Transverse colon (tissue), 4 donors: ENCODE data around the gene ALB. TPM values are rescaled to one million over a fixed set of nuclear protein-coding genes. Genes with fewer than 3 reads are reported as not detected.

Experiments
- DNase-seq: peaks from one replicate; pipeline ENCODE4 v3.0.0-alpha.2; 2019
- H3K27ac ChIP-seq, 4 donors: fragments of 200-600 bp; sonication (generic); 2 replicates each; pipeline ENCODE4 v1.5.1; 2016 to 2018; ENCODE audit warnings: inconsistent platforms in 4 of 4
- H3K27me3 ChIP-seq: fragments of 200-600 bp; sonication (generic); 2 replicates; pipeline ENCODE4 v1.5.1; 2017; ENCODE audit warnings: inconsistent platforms
- H3K36me3 ChIP-seq, 4 donors: fragments of 200-600 bp; sonication (generic); 2 replicates each; pipeline ENCODE4 v1.5.1; 2017 to 2019; ENCODE audit warnings: inconsistent platforms in 4 of 4
- H3K4me1 ChIP-seq, 4 donors: fragments of 200-600 bp; sonication (generic); 2 replicates each; pipeline ENCODE4 v1.5.1; 2017 to 2020; ENCODE audit warnings: inconsistent platforms in 4 of 4
- H3K4me3 ChIP-seq, 4 donors: fragments of 200-600 bp; sonication (generic); 1 replicate in 1 of 4; 2 replicates in 3 of 4; pipeline versions ENCODE4 v1.5.1 to v1.6.1; 2017 to 2019; ENCODE audit warnings: inconsistent platforms in 4 of 4
- H3K9me3 ChIP-seq, 2 donors: fragments of 200-600 bp; sonication (generic); 2 replicates each; pipeline ENCODE4 v1.5.1; 2017 to 2019; ENCODE audit warnings: inconsistent platforms in 2 of 2
- EP300 ChIP-seq: sonication (generic); formaldehyde crosslinking; IDR thresholded peaks from one replicate; pipeline ENCODE4 v1.6.1; 2017; ENCODE audit warnings: antibody characterized with exemption, low read depth
- POLR2A ChIP-seq: fragments of 450-650 bp; IDR thresholded peaks from one replicate; pipeline ENCODE4 v1.6.1; 2016; ENCODE audit warnings: antibody characterized with exemption, mild to moderate bottlenecking, moderate library complexity
- POLR2AphosphoS5 ChIP-seq, 3 donors: sonication (generic); formaldehyde crosslinking; IDR thresholded peaks; one replicate each; pipeline ENCODE4 v1.6.1; 2016; ENCODE audit warnings: antibody characterized with exemption in 3 of 3
- WGBS, 2 donors: methylation state at CpG; one replicate each; pipeline ENCODE4 v1.1.5; 2018; ENCODE audit warnings: low coverage in 1 of 2; 5-methylcytosine and 5-hydroxymethylcytosine counted together
- in situ Hi-C, 4 donors: fragments of 200-750 bp; cut with MboI; loops; one replicate each; pipeline versions ENCODE4 v1.15.0 to v1.15.1; 2017; ENCODE audit warnings: low sequenced_read_pairs in 3 of 4, low pct_ligation_motif_present in 1 of 4, low pct_unique_long_range_greater_than_20kb in 1 of 4
- intact Hi-C: fragments of 100-400 bp; cut with DNase I; formaldehyde crosslinking; loops from one replicate; pipeline ENCODE4 v1.15.1; 2023; ENCODE audit warnings: low total_unique reads
- total RNA-seq, 4 donors: library from RNA; depleted of rRNA; stranded (reverse); fragments of >200 nt; gene quantifications; one replicate each; pipeline ENCODE4 v1.1.0, GENCODE V29; 2016
- TF ChIP-seq, protein P1 (sequence below), 5 experiments: fragments of 200-600 bp in 3 of 5; fragments of 450-650 bp in 2 of 5; sonication (generic) in 3 of 5; IDR thresholded peaks; 1 replicate in 2 of 5; 2 replicates in 3 of 5; pipeline ENCODE4 v1.5.1; 2016 to 2017; ENCODE audit warnings: antibody characterized with exemption in 5 of 5, inconsistent platforms in 3 of 5, mild to moderate bottlenecking in 2 of 5, moderate library complexity in 1 of 5

Gene ALB
- total RNA-seq, 4 donors from 2014 or later = 0.64 TPM; not detected in 3

DNA sequence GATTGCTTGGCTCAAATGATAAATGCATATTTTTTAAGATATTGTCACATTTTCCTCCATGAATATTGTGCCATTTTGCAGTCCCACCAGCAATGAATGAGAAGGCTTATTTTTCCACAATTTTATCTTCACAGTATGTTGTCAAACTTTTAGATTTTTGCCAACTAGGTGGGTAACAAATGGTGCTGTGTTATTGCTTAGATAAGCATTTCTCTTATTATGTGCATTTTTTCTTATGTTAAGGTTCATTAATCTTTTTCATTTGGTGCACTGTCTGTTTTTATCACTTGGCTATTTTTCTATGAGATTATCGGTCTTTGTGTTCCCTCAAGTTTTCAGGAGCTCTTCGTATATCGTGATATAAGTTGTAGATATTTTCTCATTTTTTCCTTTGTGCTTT lies 64.1 kb downstream of the ALB start:
- H3K27ac ChIP-seq = no peak overlapping the region
- 95 to 100% methylated on average over 3 of the region's 3 CpGs for WGBS, 2 donors
- no peaks in the 10 kb centered on the region for H3K4me1 ChIP-seq
- no peak overlapping the region for H3K4me3 ChIP-seq
- in situ Hi-C loops = no loop called here
- TF ChIP-seq POLR2AphosphoS5 (IDR thresholded peaks at IDR 0.05) = no peak
- no peaks in the 10 kb centered on the region for H3K27me3 ChIP-seq
- intact Hi-C loops = no loop called here
- no peaks in the 10 kb centered on the region for H3K9me3 ChIP-seq
- H3K36me3 ChIP-seq = no peaks in the 10 kb centered on the region
- no peak for DNase-seq

GRCh38 chr4:73470728-73471127 lies 66.6 kb downstream of the ALB start:
- Histone ChIP-seq H3K27ac (no peak overlapping the region), H3K4me3 (no peak overlapping the region), H3K27me3 (no peaks in the 10 kb centered on the region), H3K9me3 (peaks cover 0 to 3% of the 10 kb centered on the region in 2 donors), H3K36me3 (no peaks in the 10 kb centered on the region), H3K4me1 (no peaks in the 10 kb centered on the region)
- no peak for DNase-seq
- TF ChIP-seq EP300 (no peak), POLR2AphosphoS5 (IDR thresholded peaks at IDR 0.05) (no peak), POLR2A (no peak)
- TF ChIP-seq, protein P1, sequence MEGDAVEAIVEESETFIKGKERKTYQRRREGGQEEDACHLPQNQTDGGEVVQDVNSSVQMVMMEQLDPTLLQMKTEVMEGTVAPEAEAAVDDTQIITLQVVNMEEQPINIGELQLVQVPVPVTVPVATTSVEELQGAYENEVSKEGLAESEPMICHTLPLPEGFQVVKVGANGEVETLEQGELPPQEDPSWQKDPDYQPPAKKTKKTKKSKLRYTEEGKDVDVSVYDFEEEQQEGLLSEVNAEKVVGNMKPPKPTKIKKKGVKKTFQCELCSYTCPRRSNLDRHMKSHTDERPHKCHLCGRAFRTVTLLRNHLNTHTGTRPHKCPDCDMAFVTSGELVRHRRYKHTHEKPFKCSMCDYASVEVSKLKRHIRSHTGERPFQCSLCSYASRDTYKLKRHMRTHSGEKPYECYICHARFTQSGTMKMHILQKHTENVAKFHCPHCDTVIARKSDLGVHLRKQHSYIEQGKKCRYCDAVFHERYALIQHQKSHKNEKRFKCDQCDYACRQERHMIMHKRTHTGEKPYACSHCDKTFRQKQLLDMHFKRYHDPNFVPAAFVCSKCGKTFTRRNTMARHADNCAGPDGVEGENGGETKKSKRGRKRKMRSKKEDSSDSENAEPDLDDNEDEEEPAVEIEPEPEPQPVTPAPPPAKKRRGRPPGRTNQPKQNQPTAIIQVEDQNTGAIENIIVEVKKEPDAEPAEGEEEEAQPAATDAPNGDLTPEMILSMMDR (IDR thresholded peaks at IDR 0.05) = no peak
- in situ Hi-C loops = no loop called here
- intact Hi-C loops = no loop called here
- 76% methylated on average over 1 of the region's 1 CpG; no CpG with 5 or more reads in 1 of the 2 donors for WGBS, 2 donors

Other genes with a start within 250 kb of the ALB start
- 10 to 100 TPM; 69.9 to 93.1 (median 74.3) TPM for gene ANKRD17, start 145.5 kb upstream of the ALB start, total RNA-seq
- gene AFP, start 31.9 kb downstream of the ALB start, total RNA-seq = not detected
- not detected for gene AFM, start 77.5 kb downstream of the ALB start, total RNA-seq
- gene RASSF6, start 216.1 kb downstream of the ALB start, total RNA-seq = 10 to 100 TPM; 30.7 to 49.4 (median 41.1) TPM